ENCODE data around the gene EIF4E3.
A peak's percentile ranks its signal among the peaks of the same experiment; 100 is the strongest.

The EIF4E3 gene

DNA sequence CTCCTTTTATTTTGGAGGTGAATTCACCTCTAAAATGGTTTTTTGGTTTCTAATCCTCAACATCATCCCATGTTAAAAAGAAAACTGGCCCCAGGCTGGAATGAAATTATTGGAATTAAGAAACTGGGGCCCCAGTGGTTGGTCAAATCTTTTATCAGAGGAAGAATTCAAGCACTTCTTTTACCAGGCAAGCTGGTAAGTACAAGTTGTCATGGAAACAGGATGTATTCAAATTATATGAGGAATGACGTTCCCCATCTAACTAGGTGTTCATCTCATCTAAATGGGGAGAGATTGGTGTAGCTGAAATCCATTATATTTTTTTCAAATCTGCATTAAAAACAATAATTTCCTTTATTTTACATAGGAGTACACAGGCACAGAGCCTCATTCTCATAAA lies 9.7 kb upstream of the EIF4E3 start:
- H3K4me3 ChIP-seq (ENCODE audit: low read length) = no peak overlapping the region
- no peak for DNase-seq (ENCODE audit: low read depth)
- TF ChIP-seq, protein P1, sequence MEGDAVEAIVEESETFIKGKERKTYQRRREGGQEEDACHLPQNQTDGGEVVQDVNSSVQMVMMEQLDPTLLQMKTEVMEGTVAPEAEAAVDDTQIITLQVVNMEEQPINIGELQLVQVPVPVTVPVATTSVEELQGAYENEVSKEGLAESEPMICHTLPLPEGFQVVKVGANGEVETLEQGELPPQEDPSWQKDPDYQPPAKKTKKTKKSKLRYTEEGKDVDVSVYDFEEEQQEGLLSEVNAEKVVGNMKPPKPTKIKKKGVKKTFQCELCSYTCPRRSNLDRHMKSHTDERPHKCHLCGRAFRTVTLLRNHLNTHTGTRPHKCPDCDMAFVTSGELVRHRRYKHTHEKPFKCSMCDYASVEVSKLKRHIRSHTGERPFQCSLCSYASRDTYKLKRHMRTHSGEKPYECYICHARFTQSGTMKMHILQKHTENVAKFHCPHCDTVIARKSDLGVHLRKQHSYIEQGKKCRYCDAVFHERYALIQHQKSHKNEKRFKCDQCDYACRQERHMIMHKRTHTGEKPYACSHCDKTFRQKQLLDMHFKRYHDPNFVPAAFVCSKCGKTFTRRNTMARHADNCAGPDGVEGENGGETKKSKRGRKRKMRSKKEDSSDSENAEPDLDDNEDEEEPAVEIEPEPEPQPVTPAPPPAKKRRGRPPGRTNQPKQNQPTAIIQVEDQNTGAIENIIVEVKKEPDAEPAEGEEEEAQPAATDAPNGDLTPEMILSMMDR (conservative IDR thresholded peaks at IDR 0.05; ENCODE audit: low read length) = no peak

DNA sequence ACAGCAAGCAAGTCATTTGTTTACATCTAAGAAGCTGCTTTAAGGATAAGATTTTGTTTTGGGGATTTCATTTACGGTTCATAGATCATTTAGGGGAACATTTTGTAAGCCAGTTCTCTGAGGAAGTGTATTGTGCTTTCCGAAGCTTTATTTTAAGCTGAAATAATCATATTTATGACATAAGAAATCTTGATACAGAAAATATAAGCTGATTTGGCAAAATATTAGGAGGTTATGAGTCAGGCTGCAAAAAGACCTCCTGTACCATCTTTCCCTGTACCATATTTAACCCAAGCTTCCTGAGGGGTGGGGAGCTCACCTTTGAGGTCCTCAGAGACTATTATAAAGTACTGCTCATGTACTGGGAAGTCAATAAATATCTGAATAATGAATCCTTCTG lies 8.1 kb upstream of the EIF4E3 start:
- H3K4me3 ChIP-seq (ENCODE audit: low read length) = no peak overlapping the region

DNA sequence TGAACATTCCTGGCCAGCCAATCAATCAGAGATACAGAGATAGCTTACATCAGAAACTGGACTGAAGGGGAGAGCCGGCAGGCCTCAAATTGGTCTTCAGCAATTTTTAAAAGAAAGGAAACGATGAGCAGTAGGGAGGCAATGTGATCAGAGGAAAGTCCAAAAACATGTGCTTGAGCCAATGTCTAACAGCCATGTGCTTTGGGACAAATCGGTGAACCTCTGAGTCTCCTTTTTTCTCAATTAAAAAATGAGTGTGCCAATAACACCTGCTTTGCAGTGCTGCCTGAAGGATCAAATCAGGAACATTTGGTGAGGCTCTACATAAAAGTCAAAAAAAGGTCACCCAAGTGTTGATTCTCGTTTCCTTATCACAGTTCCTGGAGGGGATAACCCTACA lies 7.4 kb upstream of the EIF4E3 start:
- TF ChIP-seq, protein P1 (conservative IDR thresholded peaks at IDR 0.05; ENCODE audit: low read length) = no peak
- no peak for DNase-seq (ENCODE audit: low read depth)
- no peak overlapping the region for H3K4me3 ChIP-seq (ENCODE audit: low read length)

More for the DNA sequence above, 8.1 kb upstream of the EIF4E3 start:
- no peak for DNase-seq (ENCODE audit: low read depth)
- TF ChIP-seq, protein P1 (conservative IDR thresholded peaks at IDR 0.05; ENCODE audit: low read length) = no peak

DNA sequence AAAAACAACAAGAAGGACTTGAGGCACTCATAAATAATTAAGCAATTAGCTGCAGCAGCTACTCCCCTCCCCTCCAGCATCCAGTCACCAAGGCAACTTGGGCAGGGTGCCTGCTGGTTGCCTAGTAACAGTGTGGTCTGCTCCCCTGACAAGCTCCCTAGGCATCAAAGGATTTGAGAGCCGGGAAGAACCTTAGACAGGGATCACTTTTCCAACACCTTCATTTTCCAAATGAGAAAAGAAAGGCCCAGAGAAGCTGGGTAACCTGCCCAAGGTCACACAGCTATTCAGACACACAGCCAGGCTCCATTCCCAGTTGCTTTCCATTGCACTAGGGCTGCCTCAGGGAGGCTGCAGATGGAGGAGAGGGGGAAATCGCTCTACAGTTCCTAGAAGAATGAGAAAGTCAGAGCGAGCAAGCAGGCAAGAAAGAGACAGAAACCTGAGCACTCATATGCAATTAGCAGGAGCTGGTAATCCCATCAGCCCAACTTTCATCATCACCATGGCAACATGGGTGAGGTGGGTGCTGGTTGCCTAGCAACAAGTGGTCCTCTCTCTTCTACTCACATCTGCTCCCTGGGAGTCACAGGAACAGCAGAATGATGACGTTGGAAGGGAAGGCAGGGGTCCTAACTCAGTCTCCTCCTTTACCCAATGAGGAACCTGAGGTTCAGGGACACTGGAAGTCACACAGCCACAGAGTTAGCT lies 3.6 kb upstream of the EIF4E3 start:
- TF ChIP-seq, protein P1 (conservative IDR thresholded peaks at IDR 0.05; ENCODE audit: low read length) = no peak
- H3K4me3 ChIP-seq (ENCODE audit: low read length) = no peak overlapping the region
- no peak for DNase-seq (ENCODE audit: low read depth)

DNA sequence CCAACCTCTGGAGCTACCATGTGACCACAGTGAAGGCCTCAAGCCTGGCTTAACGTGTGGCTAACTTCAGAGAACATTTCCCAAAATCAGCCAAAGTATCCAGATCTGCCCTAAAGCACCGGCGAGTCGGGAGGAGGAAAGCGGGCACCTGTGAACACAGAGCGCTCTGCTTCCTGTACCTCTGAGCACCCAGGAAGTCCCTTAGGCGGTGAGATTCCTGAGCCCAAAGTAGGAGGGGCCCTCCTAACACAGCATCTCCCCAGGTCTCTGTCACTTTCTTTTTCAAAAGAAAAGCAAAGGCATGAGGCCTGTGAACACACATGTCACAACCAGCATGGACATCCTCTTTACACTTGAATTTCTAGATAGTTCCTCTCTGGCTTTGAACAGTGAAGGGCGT lies 944 bp upstream of the EIF4E3 start:
- no peak for DNase-seq (ENCODE audit: low read depth)
- H3K4me3 ChIP-seq (ENCODE audit: low read length) = no peak overlapping the region
- TF ChIP-seq, protein P1 (conservative IDR thresholded peaks at IDR 0.05; ENCODE audit: low read length) = no peak

DNA sequence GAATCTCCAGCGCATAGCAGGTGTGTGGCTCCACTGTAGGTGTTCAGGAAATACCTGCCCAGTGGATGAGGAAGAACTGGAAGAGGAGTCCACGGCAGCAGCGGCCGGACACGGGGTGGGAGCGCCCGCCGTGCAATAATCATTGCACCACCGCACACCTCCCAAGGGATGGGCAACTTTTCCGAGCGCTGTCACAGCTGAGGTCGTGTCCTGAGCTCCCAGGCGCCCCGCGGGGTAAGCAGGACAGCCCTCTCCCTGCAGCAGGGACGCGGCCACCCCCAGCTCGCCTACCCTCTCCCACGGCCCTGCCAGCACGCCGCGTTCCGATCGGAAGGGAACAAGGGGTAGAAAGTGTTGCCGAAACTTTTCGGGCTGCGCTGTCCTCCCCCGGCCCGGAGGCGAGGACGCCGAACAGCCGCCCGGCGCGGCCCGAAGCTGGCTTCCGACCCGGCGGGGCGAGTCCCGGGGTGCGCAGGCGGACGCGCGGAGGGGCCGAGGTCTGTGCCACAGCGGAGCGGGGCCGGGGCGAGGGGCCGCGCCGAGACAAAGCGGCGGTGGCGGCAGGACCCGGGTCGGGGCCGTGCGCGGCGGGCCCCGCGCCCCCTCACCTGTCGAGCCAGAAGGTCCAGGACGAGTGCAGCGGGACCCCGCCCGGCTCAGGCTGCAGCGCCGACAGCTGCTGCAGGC lies 475 bp downstream of the EIF4E3 start:
- no peak for DNase-seq (ENCODE audit: low read depth)
- TF ChIP-seq, protein P1 (conservative IDR thresholded peaks at IDR 0.05; ENCODE audit: low read length) = no peak
- peak overlapping the region; percentile 74 for H3K4me3 ChIP-seq (ENCODE audit: low read length)

DNA sequence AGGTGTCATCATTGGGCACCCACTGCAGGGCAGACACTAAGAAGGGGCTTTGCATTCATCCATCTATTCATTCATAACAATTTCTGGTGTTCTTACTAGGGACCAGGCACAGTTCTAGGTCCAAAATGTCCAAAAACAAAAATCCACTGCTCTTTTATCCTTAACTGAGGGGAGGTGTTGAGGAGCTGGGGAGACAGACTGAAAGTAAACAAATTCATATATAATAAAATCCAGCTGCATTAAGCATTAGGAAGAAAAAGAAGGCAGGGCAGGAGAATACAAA lies 1.1 kb downstream of the EIF4E3 start:
- H3K4me3 ChIP-seq (ENCODE audit: low read length) = peak overlapping the region; percentile 74
- no peak for DNase-seq (ENCODE audit: low read depth)
- TF ChIP-seq, protein P1 (conservative IDR thresholded peaks at IDR 0.05; ENCODE audit: low read length) = no peak

Data from AG10803 (cell line).